Effector memory CD4-positive, alpha-beta T cell (primary cell): ENCODE measurements around the gene ARHGAP42.
"Not testable (repeated sequence)": the region's sequence is repeated elsewhere in the genome, so short reads cannot be mapped to it uniquely, and the experiment has no call there.

Source experiments
- DNase-seq, 3 donors: peaks; one replicate each; pipeline ENCODE4 v3.0.0-alpha.2; 2020
- H3K27ac ChIP-seq: 2 replicates; pipeline ENCODE4 v1.7.0; 2013; ENCODE audit warnings: mild to moderate bottlenecking, low read length, moderate library complexity; ENCODE audit not compliant: insufficient read depth, poor library complexity, severe bottlenecking
- H3K27me3 ChIP-seq: replicated peaks from 2 replicates; pipeline ENCODE4 v1.7.0; 2013; ENCODE audit warnings: mild to moderate bottlenecking, low read length; ENCODE audit not compliant: insufficient read depth, control insufficient read depth, poor library complexity, severe bottlenecking
- H3K36me3 ChIP-seq: 2 replicates; pipeline ENCODE4 v1.7.0; 2013; ENCODE audit warnings: mild to moderate bottlenecking, low read length, moderate library complexity; ENCODE audit not compliant: control insufficient read depth, insufficient read depth
- H3K4me1 ChIP-seq: 2 replicates; pipeline ENCODE4 v1.7.0; 2013; ENCODE audit warnings: low read length, mild to moderate bottlenecking; ENCODE audit not compliant: control insufficient read depth, insufficient read depth, poor library complexity, severe bottlenecking
- H3K4me3 ChIP-seq: 2 replicates; pipeline ENCODE4 v1.7.0; 2013; ENCODE audit warnings: low read length, low read depth, mild to moderate bottlenecking; ENCODE audit not compliant: insufficient read depth, poor library complexity, severe bottlenecking
- H3K9me3 ChIP-seq: 2 replicates; pipeline ENCODE4 v1.7.0; 2013; ENCODE audit warnings: mild to moderate bottlenecking, low read length, moderate library complexity; ENCODE audit not compliant: control insufficient read depth

The ARHGAP42 gene

DNA sequence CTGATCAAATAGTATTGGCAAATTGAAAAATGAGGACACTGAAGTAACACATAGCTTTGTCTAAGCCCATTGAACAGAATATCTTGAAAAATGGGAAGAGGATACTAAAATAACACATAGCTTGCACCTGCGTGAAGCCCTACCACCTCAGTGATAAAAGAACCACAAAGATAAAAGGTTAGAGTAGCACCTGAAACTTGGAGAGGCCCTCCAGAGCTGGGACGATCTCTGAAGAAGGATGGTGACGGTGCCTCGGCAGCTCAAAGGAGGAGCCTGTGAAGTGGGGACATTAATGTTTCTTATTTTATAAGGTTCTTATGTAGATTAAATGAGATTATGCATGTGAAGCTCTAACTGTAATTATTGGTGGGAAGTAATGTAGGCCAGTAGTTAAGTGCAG, 23.1 kb upstream of the ARHGAP42 start:
- Histone ChIP-seq H3K4me1 (no peaks in the 10 kb centered on the region), H3K9me3 (no peaks in the 10 kb centered on the region), H3K27ac (no peak overlapping the region), H3K27me3 (no peaks in the 10 kb centered on the region), H3K4me3 (no peak overlapping the region), H3K36me3 (no peaks in the 10 kb centered on the region)
- no peak for DNase-seq

DNA sequence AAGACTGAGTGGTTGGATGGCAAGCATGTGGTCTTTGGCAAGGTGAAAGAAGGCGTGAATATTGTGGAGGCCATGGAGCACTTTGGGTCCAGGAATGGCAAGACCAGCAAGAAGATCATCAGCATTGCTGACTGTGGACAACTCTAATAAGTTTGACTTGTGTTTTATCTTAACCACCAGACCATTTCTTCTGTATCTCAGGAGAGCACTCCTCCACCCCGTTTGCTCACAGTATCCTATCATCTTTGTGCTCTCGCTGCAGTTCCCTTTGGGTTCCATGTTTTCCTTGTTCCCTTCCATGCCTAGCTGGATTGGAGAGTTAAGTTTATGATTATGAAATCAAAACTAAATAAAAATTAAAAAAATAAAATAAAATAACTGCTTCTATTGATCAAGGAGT, 20.3 kb upstream of the ARHGAP42 start:
- H3K4me3 ChIP-seq, H3K36me3 ChIP-seq, H3K4me1 ChIP-seq, H3K27me3 ChIP-seq, DNase-seq, H3K9me3 ChIP-seq, H3K27ac ChIP-seq: not testable (repeated sequence)

DNA sequence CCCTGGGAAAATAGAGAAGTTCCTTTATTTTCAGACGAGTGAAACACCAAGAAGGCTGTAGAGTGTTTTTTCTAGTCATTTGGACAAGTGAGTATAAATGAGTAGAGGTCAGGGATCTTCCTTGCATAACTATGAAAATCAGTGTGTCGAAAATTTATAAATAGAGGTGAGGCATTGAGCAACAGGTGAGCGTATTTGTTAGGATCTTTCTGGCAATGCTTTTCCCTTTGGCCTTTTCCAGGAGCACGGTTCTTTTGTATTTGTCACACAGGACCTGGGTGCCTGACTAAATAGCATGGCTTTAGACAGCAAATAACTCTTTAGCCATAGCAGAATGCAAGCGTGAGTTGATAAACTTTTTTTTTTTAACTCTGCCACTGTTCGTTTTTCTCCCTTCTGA, 19.6 kb upstream of the ARHGAP42 start:
- no peak overlapping the region for H3K4me3 ChIP-seq
- H3K9me3 ChIP-seq, result no peaks in the 10 kb centered on the region
- H3K27me3 ChIP-seq, result no peaks in the 10 kb centered on the region
- H3K36me3 ChIP-seq, result no peaks in the 10 kb centered on the region
- DNase-seq, result no peak
- no peak overlapping the region for H3K27ac ChIP-seq
- H3K4me1 ChIP-seq, result no peaks in the 10 kb centered on the region

DNA sequence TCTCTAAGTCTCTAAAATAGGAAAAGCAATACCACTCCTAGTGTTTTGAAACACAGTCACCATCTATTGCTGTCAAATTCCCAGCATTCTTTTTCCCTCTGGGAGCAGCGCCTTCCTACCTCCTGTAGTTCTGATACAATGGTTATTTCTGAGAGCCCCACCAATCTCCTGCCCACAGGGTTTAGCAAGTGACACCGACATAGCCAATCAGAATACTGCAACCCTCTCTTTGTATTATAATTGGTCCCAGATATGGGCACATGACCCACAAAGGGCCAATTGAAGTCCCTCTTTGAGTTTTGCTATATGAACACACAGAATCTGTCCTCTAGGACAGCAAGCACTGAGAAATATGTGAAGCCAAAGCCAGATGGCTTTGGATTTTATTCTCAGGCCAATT, 16.9 kb upstream of the ARHGAP42 start:
- Histone ChIP-seq H3K4me1 (no peaks in the 10 kb centered on the region), H3K36me3 (no peaks in the 10 kb centered on the region), H3K27me3 (no peaks in the 10 kb centered on the region), H3K4me3 (no peak overlapping the region), H3K27ac (no peak overlapping the region), H3K9me3 (no peaks in the 10 kb centered on the region)
- no peak for DNase-seq

DNA sequence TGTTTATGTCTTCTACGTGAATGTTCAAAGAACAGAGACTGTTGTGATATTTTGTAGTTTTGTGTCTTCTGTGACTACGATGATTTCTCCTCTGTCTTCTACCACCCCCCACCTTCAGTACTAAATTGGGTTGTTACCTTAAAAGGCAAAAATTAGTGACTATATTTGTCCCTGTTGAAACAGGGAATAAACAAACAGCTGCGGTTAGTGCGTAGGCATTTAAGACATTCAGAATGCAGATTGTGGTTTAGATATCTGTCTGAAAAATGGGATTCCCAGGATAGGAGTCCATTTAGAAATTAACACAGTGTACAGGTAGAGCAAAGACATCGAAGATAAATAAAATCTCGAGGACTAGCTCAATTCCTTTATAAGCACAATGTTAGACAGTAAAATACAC, 15.6 kb upstream of the ARHGAP42 start:
- no peaks in the 10 kb centered on the region for H3K9me3 ChIP-seq
- H3K27ac ChIP-seq, result no peak overlapping the region
- no peaks in the 10 kb centered on the region for H3K4me1 ChIP-seq
- no peaks in the 10 kb centered on the region for H3K36me3 ChIP-seq
- no peak overlapping the region for H3K4me3 ChIP-seq
- no peak for DNase-seq
- H3K27me3 ChIP-seq, result no peaks in the 10 kb centered on the region

DNA sequence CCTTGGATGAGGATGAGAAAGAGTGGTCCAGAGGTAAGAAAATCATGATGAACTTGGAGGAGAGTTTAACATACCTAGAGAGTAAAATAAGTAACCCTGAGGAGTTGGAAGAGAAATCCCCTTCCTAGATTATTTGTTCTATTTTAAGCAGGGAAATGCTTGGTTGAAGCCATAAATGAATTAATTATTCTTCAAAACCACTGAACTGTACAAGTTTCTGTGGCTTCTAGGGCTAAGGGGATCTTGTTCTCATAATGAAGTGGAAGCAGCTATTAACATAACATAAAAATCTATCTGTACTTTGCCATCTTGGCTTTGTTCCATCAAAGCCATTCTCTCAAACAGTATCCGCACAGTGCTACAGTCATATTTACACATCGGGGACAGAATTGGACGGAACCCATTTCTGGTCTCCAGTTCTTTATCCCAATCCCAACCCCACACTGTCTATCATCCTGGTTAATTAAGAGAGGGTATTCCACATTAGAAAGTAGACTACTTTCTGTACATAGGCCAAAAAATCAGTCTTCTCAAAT, 14.5 kb upstream of the ARHGAP42 start:
- H3K4me3 ChIP-seq, result no peak overlapping the region
- no peak for DNase-seq
- no peaks in the 10 kb centered on the region for H3K4me1 ChIP-seq
- H3K9me3 ChIP-seq, result no peaks in the 10 kb centered on the region
- no peaks in the 10 kb centered on the region for H3K36me3 ChIP-seq
- no peak overlapping the region for H3K27ac ChIP-seq
- no peaks in the 10 kb centered on the region for H3K27me3 ChIP-seq

DNA sequence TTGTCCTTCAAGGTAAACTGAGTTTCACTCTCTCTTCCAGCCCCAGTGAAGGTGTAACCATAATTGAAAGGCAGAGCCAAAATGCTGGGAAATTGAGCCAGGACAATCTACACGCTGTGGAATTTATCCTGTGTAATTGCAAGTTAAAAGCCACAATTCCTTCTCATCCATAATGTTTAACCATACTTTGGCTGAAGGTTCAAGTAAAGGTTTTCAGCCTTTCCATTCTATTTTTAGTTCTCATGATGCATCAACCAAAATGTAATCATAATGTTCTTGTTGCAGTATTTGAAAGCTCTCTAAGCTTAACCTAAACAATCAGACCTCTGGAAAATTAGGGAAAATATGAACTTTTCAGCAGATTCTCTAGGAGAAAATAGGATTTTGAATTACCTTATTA, 14.0 kb upstream of the ARHGAP42 start:
- Histone ChIP-seq H3K4me1 (no peaks in the 10 kb centered on the region), H3K4me3 (no peak overlapping the region), H3K27ac (no peak overlapping the region), H3K27me3 (no peaks in the 10 kb centered on the region), H3K9me3 (no peaks in the 10 kb centered on the region), H3K36me3 (no peaks in the 10 kb centered on the region)
- DNase-seq, result no peak

DNA sequence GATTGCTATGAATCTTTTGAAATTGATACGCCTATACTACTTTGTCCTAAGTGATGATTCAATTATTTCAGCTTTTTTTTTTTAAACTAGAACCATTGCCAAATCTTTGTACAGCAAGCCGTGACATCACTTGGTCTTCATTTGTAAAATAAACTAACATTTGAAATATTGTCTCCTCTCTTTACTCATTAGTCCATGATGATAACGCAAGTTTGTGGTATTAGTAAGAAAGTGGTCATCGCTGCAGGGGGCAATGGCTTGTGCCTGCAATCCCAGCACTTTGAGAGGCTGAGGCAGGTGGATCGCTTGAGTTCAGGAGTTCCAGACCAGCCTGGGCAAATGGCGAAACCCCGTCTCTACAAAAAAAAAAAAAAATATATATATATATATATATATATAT, 12.9 kb upstream of the ARHGAP42 start:
- no peaks in the 10 kb centered on the region for H3K9me3 ChIP-seq
- no peak for DNase-seq
- H3K27me3 ChIP-seq, result no peaks in the 10 kb centered on the region

DNA sequence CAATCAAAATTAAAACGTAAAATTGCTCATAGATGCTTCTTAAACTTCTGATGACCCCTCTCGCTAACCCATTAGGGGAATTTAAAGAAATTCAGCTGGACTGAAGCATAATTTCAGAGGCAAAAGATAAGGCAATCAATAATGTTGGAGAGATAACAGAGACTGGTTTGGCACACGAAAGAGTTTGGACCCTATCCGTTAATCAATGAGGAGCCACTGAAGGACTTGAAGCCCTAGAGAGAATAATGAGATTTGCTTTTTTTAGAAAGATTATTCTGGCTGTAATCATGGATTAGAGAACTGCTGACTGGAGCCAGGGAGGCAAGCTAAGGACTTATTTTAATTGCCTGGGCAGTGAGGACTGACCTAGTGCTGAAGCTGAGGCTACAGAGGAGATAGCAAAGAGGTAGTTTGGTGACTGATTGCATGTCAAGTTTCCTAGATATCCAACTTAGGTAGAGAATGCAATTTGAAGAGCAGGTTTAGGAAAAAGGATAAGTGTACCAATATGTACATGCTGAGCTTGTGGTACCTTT, 11.9 kb upstream of the ARHGAP42 start:
- Histone ChIP-seq H3K27me3 (no peaks in the 10 kb centered on the region), H3K36me3 (no peaks in the 10 kb centered on the region), H3K4me3 (no peak overlapping the region), H3K27ac (no peak overlapping the region), H3K9me3 (no peaks in the 10 kb centered on the region), H3K4me1 (no peaks in the 10 kb centered on the region)
- no peak for DNase-seq

More for the DNA sequence above, 12.9 kb upstream of the ARHGAP42 start:
- H3K27ac ChIP-seq, result no peak overlapping the region
- no peaks in the 10 kb centered on the region for H3K4me1 ChIP-seq
- no peaks in the 10 kb centered on the region for H3K36me3 ChIP-seq
- H3K4me3 ChIP-seq, result no peak overlapping the region

DNA sequence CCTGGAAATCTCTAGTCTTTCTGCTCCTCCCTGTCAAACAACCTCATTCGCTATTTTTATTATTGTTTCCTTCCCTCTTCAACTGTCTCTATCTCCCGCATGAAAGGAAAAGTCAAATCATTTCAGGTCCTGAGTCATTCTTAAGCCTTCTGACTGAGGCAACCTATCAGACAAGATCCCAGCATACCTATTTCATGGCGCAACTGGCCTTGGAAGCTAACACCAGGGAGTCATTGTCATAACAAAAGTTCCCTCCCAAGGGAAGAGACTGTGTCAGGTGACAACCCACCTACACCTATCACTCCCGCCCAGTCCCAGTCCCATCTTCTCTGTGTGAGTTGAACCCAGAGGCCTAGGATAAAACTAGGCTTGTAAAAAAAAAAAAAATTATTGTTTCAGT, 10.2 kb upstream of the ARHGAP42 start:
- no peaks in the 10 kb centered on the region for H3K4me1 ChIP-seq
- no peak overlapping the region for H3K27ac ChIP-seq
- no peaks in the 10 kb centered on the region for H3K27me3 ChIP-seq
- no peaks in the 10 kb centered on the region for H3K36me3 ChIP-seq
- DNase-seq, result no peak
- H3K4me3 ChIP-seq, result no peak overlapping the region
- no peaks in the 10 kb centered on the region for H3K9me3 ChIP-seq
